Nephron progenitor cell (in vitro differentiated cells): ENCODE measurements around the gene RAD51B.
A peak's percentile ranks its signal among the peaks of the same experiment; 100 is the strongest.

ENCODE experiments used
- DNase-seq: peaks from one replicate; pipeline ENCODE4 v3.0.0; 2021
- H3K27ac Mint-ChIP-seq: 2 replicates; pipeline ENCODE4 v1.8.0; 2021; ENCODE audit warnings: mild to moderate bottlenecking, moderate library complexity, mixed read lengths
- H3K27me3 Mint-ChIP-seq: 2 replicates; pipeline ENCODE4 v1.8.0; 2021; ENCODE audit warnings: mild to moderate bottlenecking, low read depth, mixed read lengths; ENCODE audit not compliant: poor library complexity
- H3K36me3 Mint-ChIP-seq: 2 replicates; pipeline ENCODE4 v1.8.0; 2021; ENCODE audit warnings: low read depth, mixed read lengths
- H3K4me1 Mint-ChIP-seq: 2 replicates; pipeline ENCODE4 v1.8.0; 2021; ENCODE audit warnings: mixed read lengths
- H3K4me3 Mint-ChIP-seq: 2 replicates; pipeline ENCODE4 v1.8.0; 2021; ENCODE audit warnings: mild to moderate bottlenecking, moderate library complexity, mixed read lengths
- H3K9me3 Mint-ChIP-seq: 2 replicates; pipeline ENCODE4 v1.8.0; 2021; ENCODE audit warnings: mild to moderate bottlenecking, moderate library complexity, mixed read lengths
- CTCF ChIP-seq: fragments of 200-600 bp; sonication (generic); IDR thresholded peaks from 2 replicates; pipeline ENCODE4 v1.5.0; 2021; ENCODE audit warnings: antibody characterized with exemption

The RAD51B gene

GRCh38 chr14:68593806-68594536, 774.4 kb downstream of the RAD51B start:
- peaks cover 4% of the 10 kb centered on the region for H3K9me3 Mint-ChIP-seq
- no peaks in the 10 kb centered on the region for H3K36me3 Mint-ChIP-seq
- peak overlapping the region; percentile 99 for H3K27ac Mint-ChIP-seq
- DNase-seq = peak; percentile 58
- TF ChIP-seq CTCF = no peak
- H3K27me3 Mint-ChIP-seq = no peaks in the 10 kb centered on the region
- peaks cover 98% of the 10 kb centered on the region for H3K4me1 Mint-ChIP-seq
- H3K4me3 Mint-ChIP-seq = peak overlapping the region; percentile 36

GRCh38 chr14:68594737-68595380, 775.3 kb downstream of the RAD51B start:
- H3K27me3 Mint-ChIP-seq = no peaks in the 10 kb centered on the region
- H3K4me1 Mint-ChIP-seq = peaks cover 98% of the 10 kb centered on the region
- no peak for DNase-seq
- peaks cover 4% of the 10 kb centered on the region for H3K9me3 Mint-ChIP-seq
- no peaks in the 10 kb centered on the region for H3K36me3 Mint-ChIP-seq
- H3K27ac Mint-ChIP-seq = peak overlapping the region; percentile 99
- no peak for TF ChIP-seq CTCF
- H3K4me3 Mint-ChIP-seq = no peak overlapping the region

- H3K36me3 Mint-ChIP-seq = no peaks in the 10 kb centered on the region
- DNase-seq = no peak
- no peaks in the 10 kb centered on the region for H3K27me3 Mint-ChIP-seq
- H3K9me3 Mint-ChIP-seq = peaks cover 4% of the 10 kb centered on the region
- no peak overlapping the region for H3K27ac Mint-ChIP-seq
- no peak for TF ChIP-seq CTCF
- no peak overlapping the region for H3K4me3 Mint-ChIP-seq
- peaks cover 96% of the 10 kb centered on the region for H3K4me1 Mint-ChIP-seq
Measured at GRCh38 chr14:68596211-68596610, 776.6 kb downstream of the RAD51B start.

GRCh38 chr14:68596701-68597100, 777.1 kb downstream of the RAD51B start:
- H3K9me3 Mint-ChIP-seq = peaks cover 4% of the 10 kb centered on the region
- no peaks in the 10 kb centered on the region for H3K27me3 Mint-ChIP-seq
- TF ChIP-seq CTCF = no peak
- no peaks in the 10 kb centered on the region for H3K36me3 Mint-ChIP-seq
- peak overlapping the region; percentile 23 for H3K27ac Mint-ChIP-seq
- peaks cover 95% of the 10 kb centered on the region for H3K4me1 Mint-ChIP-seq
- H3K4me3 Mint-ChIP-seq = no peak overlapping the region
- no peak for DNase-seq

- H3K4me1 Mint-ChIP-seq = peaks cover 88% of the 10 kb centered on the region
- H3K36me3 Mint-ChIP-seq = no peaks in the 10 kb centered on the region
- H3K9me3 Mint-ChIP-seq = peaks cover 4% of the 10 kb centered on the region
- H3K4me3 Mint-ChIP-seq = no peak overlapping the region
- TF ChIP-seq CTCF = no peak
- no peak for DNase-seq
- H3K27me3 Mint-ChIP-seq = peaks cover 4% of the 10 kb centered on the region
- peak overlapping the region; percentile 83 for H3K27ac Mint-ChIP-seq
Measured at GRCh38 chr14:68598089-68598488, 778.5 kb downstream of the RAD51B start.
